Trophoblast cell (in vitro differentiated cells and primary cell): ENCODE data around the gene HEXA.

Experiments used
- DNase-seq, 2 donors: peaks; one replicate each; pipeline ENCODE4 v3.0.0-alpha.2; 2016
- H2AFZ ChIP-seq: 2 replicates; pipeline ENCODE4 v1.6.1; 2013; ENCODE audit warnings: low read length, moderate library complexity, mild to moderate bottlenecking; ENCODE audit not compliant: insufficient read depth, poor library complexity
- H2AK5ac ChIP-seq: 2 replicates; pipeline ENCODE4 v1.6.1; 2013; ENCODE audit warnings: mild to moderate bottlenecking, low read length
- H2BK120ac ChIP-seq: 2 replicates; pipeline ENCODE4 v1.6.1; 2013; ENCODE audit warnings: low read length, mild to moderate bottlenecking, moderate library complexity; ENCODE audit not compliant: insufficient read depth, poor library complexity
- H2BK12ac ChIP-seq: 2 replicates; pipeline ENCODE4 v1.6.1; 2013; ENCODE audit warnings: mild to moderate bottlenecking, low read length, moderate library complexity
- H2BK5ac ChIP-seq: 2 replicates; pipeline ENCODE4 v1.6.1; 2013; ENCODE audit warnings: low read length, low read depth, moderate library complexity, mild to moderate bottlenecking; ENCODE audit not compliant: poor library complexity
- H3K14ac ChIP-seq: 2 replicates; pipeline ENCODE4 v1.6.1; 2013; ENCODE audit warnings: mild to moderate bottlenecking, low read length
- H3K18ac ChIP-seq: 2 replicates; pipeline ENCODE4 v1.6.1; 2013; ENCODE audit warnings: mild to moderate bottlenecking, low read length
- H3K23ac ChIP-seq: 2 replicates; pipeline ENCODE4 v1.6.1; 2013; ENCODE audit warnings: low read length
- H3K27ac ChIP-seq: 2 replicates; pipeline ENCODE4 v1.5.1; 2013; ENCODE audit warnings: low read depth, mild to moderate bottlenecking, inconsistent platforms, low read length, moderate library complexity
- H3K27me3 ChIP-seq: 2 replicates; pipeline ENCODE4 v1.6.1; 2013; ENCODE audit warnings: inconsistent platforms, mild to moderate bottlenecking, low read length, moderate library complexity; ENCODE audit not compliant: insufficient read depth
- H3K36me3 ChIP-seq, 2 experiments: 1 replicate in 1 of 2; 2 replicates in 1 of 2; pipeline ENCODE4 v1.6.1; 2013; ENCODE audit warnings: low read length in 2 of 2, mild to moderate bottlenecking in 2 of 2, moderate library complexity in 1 of 2; ENCODE audit not compliant: insufficient read depth in 2 of 2, control insufficient read depth in 1 of 2
- H3K4ac ChIP-seq: 2 replicates; pipeline ENCODE4 v1.6.1; 2013; ENCODE audit warnings: low read depth, mild to moderate bottlenecking, low read length, moderate library complexity
- H3K4me1 ChIP-seq, 2 experiments: 1 replicate in 1 of 2; 2 replicates in 1 of 2; pipeline ENCODE4 v1.6.1; 2013; ENCODE audit warnings: low read length in 2 of 2, mild to moderate bottlenecking in 2 of 2, moderate library complexity in 1 of 2; ENCODE audit not compliant: insufficient read depth in 2 of 2, control insufficient read depth in 1 of 2
- H3K4me2 ChIP-seq: 2 replicates; pipeline ENCODE4 v1.6.1; 2013; ENCODE audit warnings: inconsistent platforms, mild to moderate bottlenecking, low read length, moderate library complexity
- H3K4me3 ChIP-seq: 2 replicates; pipeline ENCODE4 v1.5.1; 2013; ENCODE audit warnings: mild to moderate bottlenecking, low read depth, low read length, inconsistent platforms
- H3K79me1 ChIP-seq: one replicate; pipeline ENCODE4 v1.6.1; 2013; ENCODE audit warnings: low read length
- H3K79me2 ChIP-seq: 2 replicates; pipeline ENCODE4 v1.6.1; 2013; ENCODE audit warnings: low read length, mild to moderate bottlenecking; ENCODE audit not compliant: control insufficient read depth, insufficient read depth, poor library complexity
- H3K9ac ChIP-seq: 2 replicates; pipeline ENCODE4 v1.6.1; 2013; ENCODE audit warnings: mild to moderate bottlenecking, low read length
- H3K9me3 ChIP-seq: 2 replicates; pipeline ENCODE4 v1.6.1; 2013; ENCODE audit warnings: low read depth, mild to moderate bottlenecking, control low read depth, inconsistent platforms, low read length; ENCODE audit not compliant: insufficient read depth
- H4K12ac ChIP-seq: 2 replicates; pipeline ENCODE4 v1.6.1; 2013; ENCODE audit warnings: low read depth, mild to moderate bottlenecking, low read length, moderate library complexity
- H4K8ac ChIP-seq: 2 replicates; pipeline ENCODE4 v1.6.1; 2013; ENCODE audit warnings: low read depth, mild to moderate bottlenecking, low read length, moderate library complexity
- H4K91ac ChIP-seq: one replicate; pipeline ENCODE4 v1.6.1; 2013; ENCODE audit warnings: low read depth, mild to moderate bottlenecking, low read length, moderate library complexity
- WGBS: extraction: QIAGEN DNeasy Blood & Tissue Kit; methylation state at CpG from one replicate; pipeline ENCODE4 v1.1.7; 2013; ENCODE audit warnings: missing lambda C conversion rate; ENCODE audit not compliant: insufficient read length, insufficient coverage; ENCODE audit errors: extremely low coverage; 5-methylcytosine and 5-hydroxymethylcytosine counted together

Gene HEXA

DNA sequence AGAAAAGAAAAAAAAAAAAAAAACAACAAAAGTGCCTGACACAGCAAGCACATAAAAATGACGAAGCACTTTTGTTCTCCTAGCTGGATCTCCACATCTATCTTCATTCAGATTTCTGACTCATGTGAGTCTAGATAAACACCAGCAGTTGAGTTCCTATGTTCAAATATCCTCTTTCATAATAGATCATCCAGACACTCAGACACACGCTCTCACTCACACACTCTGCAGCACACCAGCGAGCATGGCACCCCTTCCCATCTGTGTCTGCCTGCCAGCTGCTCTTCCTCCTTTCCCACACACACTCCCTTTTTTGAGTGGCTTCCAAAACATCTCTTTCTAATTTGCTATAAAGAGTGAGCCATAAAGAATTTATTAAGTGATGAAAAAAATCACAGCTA, 36.0 kb downstream of the HEXA start:
- Histone ChIP-seq H4K8ac (no peak overlapping the region), H2BK12ac (no peak overlapping the region), H3K23ac (no peak overlapping the region), H2BK5ac (no peak overlapping the region), H2BK120ac (no peak overlapping the region), H3K4me2 (no peak overlapping the region), H3K4ac (no peak overlapping the region), H3K27ac (no peak overlapping the region), H4K12ac (no peak overlapping the region), H3K4me1 (peaks cover 0 to 6% of the 10 kb centered on the region in 2 experiments), H3K79me1 (no peaks in the 10 kb centered on the region), H2AFZ (no peak overlapping the region), H3K9me3 (no peaks in the 10 kb centered on the region), H3K14ac (no peak overlapping the region), H3K36me3 (peaks cover 6 to 11% of the 10 kb centered on the region in 2 experiments), H4K91ac (no peak overlapping the region), H3K9ac (no peak overlapping the region), H3K27me3 (no peaks in the 10 kb centered on the region), H3K4me3 (no peak overlapping the region), H3K79me2 (no peaks in the 10 kb centered on the region), H3K18ac (no peak overlapping the region), H2AK5ac (no peak overlapping the region)
- peak in 1 of 2 donors; percentile 55 for DNase-seq
- WGBS: no CpG with 5 or more reads among the region's 3 CpGs

DNA sequence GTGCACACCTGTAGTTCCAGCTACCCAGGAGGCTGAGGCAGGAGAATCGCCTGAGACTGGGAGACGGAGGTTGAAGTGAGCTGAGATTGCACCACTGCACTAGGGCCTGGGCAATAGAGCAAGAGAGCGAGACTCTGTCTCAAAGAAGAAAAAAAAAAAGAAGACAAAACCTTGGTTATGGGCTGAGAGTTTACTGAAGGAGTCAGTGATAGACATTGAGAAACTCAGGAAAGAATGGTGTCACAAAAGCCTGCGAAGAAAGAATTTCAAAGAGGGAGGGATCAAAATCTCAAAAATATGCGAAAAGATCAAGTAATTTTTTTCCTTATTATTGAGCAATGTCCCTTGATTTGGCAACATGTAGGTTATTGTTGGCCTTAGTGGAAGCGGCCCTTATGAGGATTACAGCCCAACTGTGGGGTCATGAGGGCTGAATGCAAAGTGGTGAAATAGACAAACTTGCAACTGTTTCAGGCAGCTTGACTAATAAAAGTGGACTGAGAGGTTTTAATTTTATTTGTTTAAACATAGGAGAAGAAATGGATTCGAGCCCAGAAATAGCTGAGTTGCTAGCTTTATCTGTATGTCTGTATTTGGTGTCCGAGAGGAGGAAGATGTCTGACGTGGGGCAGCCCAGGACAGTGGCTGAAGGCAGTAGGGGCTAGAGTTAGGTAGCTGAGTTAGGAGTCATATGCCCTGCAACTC, 37.0 kb downstream of the HEXA start:
- Histone ChIP-seq H3K27me3 (no peaks in the 10 kb centered on the region), H3K14ac (no peak overlapping the region), H3K36me3 (peaks cover 0 to 2% of the 10 kb centered on the region in 2 experiments), H3K9me3 (no peaks in the 10 kb centered on the region), H3K4me3 (no peak overlapping the region), H3K79me2 (no peaks in the 10 kb centered on the region), H3K4me2 (no peak overlapping the region), H3K4ac (no peak overlapping the region), H2AK5ac (no peak overlapping the region), H2BK120ac (no peak overlapping the region), H3K27ac (no peak overlapping the region), H3K79me1 (no peaks in the 10 kb centered on the region), H2BK5ac (no peak overlapping the region), H4K12ac (no peak overlapping the region), H2BK12ac (no peak overlapping the region), H3K9ac (no peak overlapping the region), H3K18ac (no peak overlapping the region), H4K91ac (no peak overlapping the region), H4K8ac (no peak overlapping the region), H3K23ac (no peak overlapping the region), H2AFZ (no peak overlapping the region), H3K4me1 (peaks cover 0 to 6% of the 10 kb centered on the region in 2 experiments)
- DNase-seq: peak; percentile 53 to 95
- no CpG with 5 or more reads among the region's 9 CpGs for WGBS

DNA sequence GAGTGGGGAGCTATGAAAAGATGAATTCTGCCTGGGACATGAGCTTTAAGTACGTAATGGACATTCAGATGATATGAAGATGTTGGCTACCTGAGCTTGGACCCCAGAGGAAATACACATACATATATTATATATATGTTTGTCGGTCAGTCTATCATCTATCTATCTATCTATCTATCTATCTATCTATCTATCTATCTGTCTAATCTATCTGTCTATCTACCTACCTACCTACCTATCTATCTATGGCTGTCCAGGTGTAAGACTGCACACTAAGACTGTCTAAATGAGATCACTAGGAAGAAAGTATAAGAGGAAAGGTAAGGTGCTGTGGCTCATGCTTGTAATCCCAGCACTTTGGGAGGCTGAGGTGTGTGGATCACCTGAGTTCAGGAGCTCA, 37.7 kb downstream of the HEXA start:
- H2BK120ac ChIP-seq: no peak overlapping the region
- no peak overlapping the region for H2AFZ ChIP-seq
- H2BK12ac ChIP-seq: no peak overlapping the region
- no peak overlapping the region for H4K91ac ChIP-seq
- H3K4me1 ChIP-seq: peaks cover 0 to 6% of the 10 kb centered on the region in 2 experiments
- no peaks in the 10 kb centered on the region for H3K9me3 ChIP-seq
- no peak overlapping the region for H2AK5ac ChIP-seq
- H2BK5ac ChIP-seq: no peak overlapping the region
- no peaks in the 10 kb centered on the region for H3K79me2 ChIP-seq
- no peak overlapping the region for H3K4ac ChIP-seq
- H3K79me1 ChIP-seq: no peaks in the 10 kb centered on the region
- DNase-seq: no peak
- no peak overlapping the region for H3K14ac ChIP-seq
- H3K36me3 ChIP-seq: peaks cover 0 to 2% of the 10 kb centered on the region in 2 experiments
- H3K4me3 ChIP-seq: no peak overlapping the region
- no CpG with 5 or more reads among the region's 2 CpGs for WGBS
- no peak overlapping the region for H3K27ac ChIP-seq
- no peak overlapping the region for H4K8ac ChIP-seq
- no peak overlapping the region for H3K9ac ChIP-seq
- H3K23ac ChIP-seq: no peak overlapping the region
- H4K12ac ChIP-seq: no peak overlapping the region
- no peak overlapping the region for H3K4me2 ChIP-seq
- H3K18ac ChIP-seq: no peak overlapping the region
- no peaks in the 10 kb centered on the region for H3K27me3 ChIP-seq

GRCh38 chr15:72334842-72335241, 41.0 kb downstream of the HEXA start:
- no peak for DNase-seq
- H2BK5ac ChIP-seq: no peak overlapping the region
- no peak overlapping the region for H4K12ac ChIP-seq
- no peak overlapping the region for H4K8ac ChIP-seq
- H3K18ac ChIP-seq: no peak overlapping the region
- H3K27me3 ChIP-seq: no peaks in the 10 kb centered on the region
- H2BK120ac ChIP-seq: no peak overlapping the region
- H3K14ac ChIP-seq: no peak overlapping the region
- H3K79me2 ChIP-seq: no peaks in the 10 kb centered on the region
- no peak overlapping the region for H3K27ac ChIP-seq
- H2AK5ac ChIP-seq: no peak overlapping the region
- H3K36me3 ChIP-seq: no peaks in the 10 kb centered on the region
- no peak overlapping the region for H2BK12ac ChIP-seq
- H3K4me3 ChIP-seq: no peak overlapping the region
- no peak overlapping the region for H2AFZ ChIP-seq
- no peak overlapping the region for H3K4ac ChIP-seq
- no peak overlapping the region for H3K9ac ChIP-seq
- H3K79me1 ChIP-seq: no peaks in the 10 kb centered on the region
- WGBS: no CpG with 5 or more reads among the region's 2 CpGs
- H3K23ac ChIP-seq: no peak overlapping the region
- H3K4me1 ChIP-seq: no peaks in the 10 kb centered on the region
- H3K4me2 ChIP-seq: no peak overlapping the region
- H4K91ac ChIP-seq: no peak overlapping the region
- H3K9me3 ChIP-seq: no peaks in the 10 kb centered on the region
